ENCODE measurements around the gene ABR. TPM values are rescaled to one million over a fixed set of nuclear protein-coding genes. Genes with fewer than 3 reads are reported as not detected.
A peak's percentile ranks its signal among the peaks of the same experiment; 100 is the strongest.

The ABR gene
- total and polyA plus RNA-seq, 2 of the 13 experiments (the other 11 are each of a cell fraction or from before 2014, with no cell fraction given): 12.4 to 40.4 TPM

GRCh38 chr17:995324-995723, 184.5 kb downstream of the ABR start (continued):
- peak; percentile 84 for TF ChIP-seq FOSL2 (CRISPR knock-in tag; IDR thresholded peaks at IDR 0.05)

DNA sequence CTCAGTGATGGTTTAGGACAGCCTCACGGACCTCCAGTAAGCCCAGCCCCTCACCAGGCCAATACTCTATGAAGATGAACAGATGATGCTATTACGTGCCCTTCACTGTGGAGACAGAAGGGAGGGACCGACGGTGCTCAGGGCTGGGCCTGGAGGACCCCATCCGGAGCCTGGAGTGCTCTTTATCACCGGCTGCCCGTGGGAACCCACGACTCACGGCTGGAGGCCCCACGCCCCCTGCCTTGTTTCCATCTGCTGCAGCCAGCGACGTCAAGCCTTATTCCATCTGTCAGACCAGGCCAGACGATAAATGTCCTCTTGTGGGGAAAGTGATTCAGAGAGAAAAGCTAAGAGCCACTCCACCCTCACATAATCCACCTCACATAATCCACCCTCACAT, 186.8 kb downstream of the ABR start:
- H3K9ac ChIP-seq (ENCODE audit: insufficient read depth, low read depth, low read length): no peak overlapping the region
- H2AFZ ChIP-seq (ENCODE audit: low read length): no peak overlapping the region
- POLR2A ChIA-PET: no interaction called here
- no peak for ATAC-seq
- no peak for DNase-seq (ENCODE audit: low spot score)
- in situ Hi-C loops (cut with HindIII; ENCODE audit: extremely low pct_ligation_motif_present, low pct_unique_long_range_greater_than_20kb) (no loop called here), intact Hi-C loops (cut with micrococcal nuclease; ENCODE audit: unreplicated experiment) (no loop called here)
- peaks cover 0 to 3% of the 10 kb centered on the region in 2 experiments; a peak in 1 of 5 replicates for H3K27me3 ChIP-seq (ENCODE audit: control insufficient read depth in 1 of 2, insufficient read depth in 2 of 2, low read length in 2 of 2)
- 27% methylated on average over 13 of the region's 13 CpGs for WGBS (ENCODE audit: low lambda C conversion rate)
- H3K4me2 ChIP-seq (ENCODE audit: low read depth, low read length): no peak overlapping the region
- no peaks in the 10 kb centered on the region for H3K9me3 ChIP-seq (ENCODE audit: low read length)
- H3K4me3 ChIP-seq (replicated peaks in 1 of 3; ENCODE audit: insufficient read depth in 1 of 3, low read depth in 2 of 3, low read length in 3 of 3): no peak overlapping the region
- peaks cover 9% of the 10 kb centered on the region for H3K79me2 ChIP-seq (ENCODE audit: insufficient read depth, low read length)
- BruUV-seq (replicated peaks): no TSS peak
- no peaks in the 10 kb centered on the region for H4K20me1 ChIP-seq (ENCODE audit: insufficient read depth, low read length)
- FAIRE-seq: no peak
- CTCF ChIA-PET (ENCODE audit: low intra/inter-chr PET ratio, low total read pairs): no interaction called here
- no peaks in the 10 kb centered on the region for H3K36me3 ChIP-seq (replicated peaks in 1 of 2; ENCODE audit: control insufficient read depth in 1 of 2, insufficient read depth in 2 of 2, low read length in 2 of 2)
- H3K27ac ChIP-seq (ENCODE audit: extremely low read length, insufficient read depth, low read length): no peak overlapping the region
- H3K4me1 ChIP-seq (ENCODE audit: insufficient read depth, low read length): peaks cover 19% of the 10 kb centered on the region
- TF ChIP-seq NAIF1 (CRISPR knock-in tag; IDR thresholded peaks at IDR 0.05; ENCODE audit: borderline replicate concordance) (no peak), ZNF3 (CRISPR knock-in tag; IDR thresholded peaks at IDR 0.05) (no peak), TGIF2 (CRISPR knock-in tag; IDR thresholded peaks at IDR 0.05) (no peak), ZNF232 (CRISPR knock-in tag; IDR thresholded peaks at IDR 0.05; ENCODE audit: borderline replicate concordance) (no peak), ZNF782 (CRISPR knock-in tag; IDR thresholded peaks at IDR 0.05; ENCODE audit: borderline replicate concordance) (no peak), ZNF367 (CRISPR knock-in tag; IDR thresholded peaks at IDR 0.05; ENCODE audit: borderline replicate concordance) (no peak), ZFAT (CRISPR knock-in tag; conservative IDR thresholded peaks at IDR 0.05) (no peak), ISX (CRISPR knock-in tag; conservative IDR thresholded peaks at IDR 0.05) (no peak), SP4 (CRISPR knock-in tag; IDR thresholded peaks at IDR 0.05) (no peak), NFKB2 (CRISPR knock-in tag; IDR thresholded peaks at IDR 0.05; ENCODE audit: borderline replicate concordance) (no peak), ZNF512 (CRISPR knock-in tag; IDR thresholded peaks at IDR 0.05) (no peak)
- TF ChIP-seq, protein P1, sequence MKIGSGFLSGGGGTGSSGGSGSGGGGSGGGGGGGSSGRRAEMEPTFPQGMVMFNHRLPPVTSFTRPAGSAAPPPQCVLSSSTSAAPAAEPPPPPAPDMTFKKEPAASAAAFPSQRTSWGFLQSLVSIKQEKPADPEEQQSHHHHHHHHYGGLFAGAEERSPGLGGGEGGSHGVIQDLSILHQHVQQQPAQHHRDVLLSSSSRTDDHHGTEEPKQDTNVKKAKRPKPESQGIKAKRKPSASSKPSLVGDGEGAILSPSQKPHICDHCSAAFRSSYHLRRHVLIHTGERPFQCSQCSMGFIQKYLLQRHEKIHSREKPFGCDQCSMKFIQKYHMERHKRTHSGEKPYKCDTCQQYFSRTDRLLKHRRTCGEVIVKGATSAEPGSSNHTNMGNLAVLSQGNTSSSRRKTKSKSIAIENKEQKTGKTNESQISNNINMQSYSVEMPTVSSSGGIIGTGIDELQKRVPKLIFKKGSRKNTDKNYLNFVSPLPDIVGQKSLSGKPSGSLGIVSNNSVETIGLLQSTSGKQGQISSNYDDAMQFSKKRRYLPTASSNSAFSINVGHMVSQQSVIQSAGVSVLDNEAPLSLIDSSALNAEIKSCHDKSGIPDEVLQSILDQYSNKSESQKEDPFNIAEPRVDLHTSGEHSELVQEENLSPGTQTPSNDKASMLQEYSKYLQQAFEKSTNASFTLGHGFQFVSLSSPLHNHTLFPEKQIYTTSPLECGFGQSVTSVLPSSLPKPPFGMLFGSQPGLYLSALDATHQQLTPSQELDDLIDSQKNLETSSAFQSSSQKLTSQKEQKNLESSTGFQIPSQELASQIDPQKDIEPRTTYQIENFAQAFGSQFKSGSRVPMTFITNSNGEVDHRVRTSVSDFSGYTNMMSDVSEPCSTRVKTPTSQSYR (CRISPR knock-in tag; IDR thresholded peaks at IDR 0.05; ENCODE audit: borderline replicate concordance): no peak
- TF ChIP-seq, protein P2, sequence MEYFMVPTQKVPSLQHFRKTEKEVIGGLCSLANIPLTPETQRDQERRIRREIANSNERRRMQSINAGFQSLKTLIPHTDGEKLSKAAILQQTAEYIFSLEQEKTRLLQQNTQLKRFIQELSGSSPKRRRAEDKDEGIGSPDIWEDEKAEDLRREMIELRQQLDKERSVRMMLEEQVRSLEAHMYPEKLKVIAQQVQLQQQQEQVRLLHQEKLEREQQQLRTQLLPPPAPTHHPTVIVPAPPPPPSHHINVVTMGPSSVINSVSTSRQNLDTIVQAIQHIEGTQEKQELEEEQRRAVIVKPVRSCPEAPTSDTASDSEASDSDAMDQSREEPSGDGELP (IDR thresholded peaks at IDR 0.05; ENCODE audit: borderline replicate concordance, low read depth): no peak
